Measurements from ENCODE around the gene GFOD1.

GRCh38 chr6:13495818-13496217 lies 8.4 kb upstream of the GFOD1 start:
- no peak for TF ChIP-seq POLR2AphosphoS5 (IDR thresholded peaks at IDR 0.05; ENCODE audit: low read depth, low read length)
- no peak for TF ChIP-seq TCF7L2 (IDR thresholded peaks at IDR 0.05; ENCODE audit: low read depth, low read length)
- no peak for TF ChIP-seq CTCF (IDR thresholded peaks at IDR 0.05)

Measured in Panc1 (cell line).